Activated CD4-positive, alpha-beta T cell treated with anti-CD3 and anti-CD28 coated beads for 4 hours (primary cell): ENCODE data around the gene THOP1.
A peak's percentile ranks its signal among the peaks of the same experiment; 100 is the strongest.

Source experiments
- DNase-seq, 2 donors: peaks; one replicate each; pipeline ENCODE4 v3.0.0-alpha.2; 2020

The THOP1 gene

GRCh38 chr19:2762783-2763496, 22.4 kb upstream of the THOP1 start:
- DNase-seq: no peak

GRCh38 chr19:2763687-2764086, 21.6 kb upstream of the THOP1 start:
- no peak for DNase-seq

GRCh38 chr19:2764945-2765344, 20.4 kb upstream of the THOP1 start:
- DNase-seq: no peak

- no peak for DNase-seq
These were observed 19.9 kb upstream of the THOP1 start for GRCh38 chr19:2765376-2765775.

- no peak for DNase-seq
These were observed 18.5 kb upstream of the THOP1 start for GRCh38 chr19:2766594-2767372.

GRCh38 chr19:2767688-2768087, 17.6 kb upstream of the THOP1 start:
- no peak for DNase-seq

- no peak for DNase-seq
These were observed 16.8 kb upstream of the THOP1 start for GRCh38 chr19:2768365-2769132.

- no peak for DNase-seq
These were observed 16.1 kb upstream of the THOP1 start for GRCh38 chr19:2769218-2769617.

- DNase-seq: no peak
These were observed 15.0 kb upstream of the THOP1 start for GRCh38 chr19:2770055-2771013.

GRCh38 chr19:2771786-2772674, 13.3 kb upstream of the THOP1 start:
- no peak for DNase-seq

- DNase-seq: no peak
These were observed 11.1 kb upstream of the THOP1 start for GRCh38 chr19:2774083-2774679.

GRCh38 chr19:2774953-2775555, 10.2 kb upstream of the THOP1 start:
- no peak for DNase-seq

- peak; percentile 70 to 75 for DNase-seq
These were observed 9.5 kb upstream of the THOP1 start for GRCh38 chr19:2775556-2776430.

GRCh38 chr19:2777952-2778683, 7.2 kb upstream of the THOP1 start:
- DNase-seq: no peak

- DNase-seq: no peak
These were observed 6.1 kb upstream of the THOP1 start for GRCh38 chr19:2779121-2779740.

GRCh38 chr19:2780284-2780683, 5.0 kb upstream of the THOP1 start:
- DNase-seq: no peak

- DNase-seq: no peak
These were observed 2.9 kb upstream of the THOP1 start for GRCh38 chr19:2782329-2782935.
